ENCODE measurements around the gene HIVEP1. TPM values are rescaled to one million over a fixed set of nuclear protein-coding genes. Genes with fewer than 3 reads are reported as not detected.

The HIVEP1 gene
- total RNA-seq = 10 to 100 TPM; 24.8 to 41.3 (median 27.2) TPM

DNA sequence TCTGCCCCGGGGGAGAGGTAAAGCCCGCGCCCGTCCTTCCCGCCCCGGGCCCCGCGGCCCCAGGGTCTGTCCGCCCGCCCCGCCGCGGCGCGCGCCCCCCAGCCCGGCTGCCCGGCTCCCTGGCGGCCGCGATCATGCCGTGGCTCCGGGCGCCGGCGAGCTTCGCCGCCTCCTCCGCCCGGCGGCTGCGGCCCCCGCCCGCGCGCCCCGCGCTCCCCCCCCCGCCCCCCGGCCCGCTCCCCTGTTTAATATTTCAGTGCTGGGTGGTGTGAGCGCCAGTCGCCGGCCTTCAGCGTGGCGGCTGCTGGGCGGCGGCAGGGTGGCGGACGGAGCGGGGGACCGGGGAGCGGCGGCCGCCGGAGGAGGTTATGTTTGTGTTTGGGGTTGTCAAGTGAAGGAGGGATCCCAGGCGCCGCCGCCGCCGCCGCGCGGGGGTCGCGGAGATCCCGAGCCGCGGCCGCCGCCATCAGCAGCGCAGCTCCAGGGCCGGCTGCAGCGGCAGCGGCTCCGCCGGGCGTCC is at the start of gene HIVEP1:
TSS of gene HIVEP1 (plus strand) at position 275 of the 520 bp plus-strand sequence. CDS start 3,317 bp downstream, outside the sequence.
- Histone ChIP-seq H3K36me3 (no peaks in the 10 kb centered on the region), H3K27ac (peak within 1 kb of the TSS; percentile 97 to 100), H3K9me3 (no peaks in the 10 kb centered on the region), H3K4me1 (peaks cover 0 to 4% of the 10 kb centered on the region in 2 donors), H3K4me3 (peak within 1 kb of the TSS; percentile 79 to 89 (median 88)), H3K27me3 (no peaks in the 10 kb centered on the region)
- intact Hi-C loops (cut with DNase I; ENCODE audit: low total_unique reads) = no loop called here
- no peak for DNase-seq (ENCODE audit: low spot score in 2 of 2)
- peak in 1 of 3 donors; percentile 12 for TF ChIP-seq POLR2AphosphoS5 (IDR thresholded peaks at IDR 0.05)
- TF ChIP-seq, protein P1, sequence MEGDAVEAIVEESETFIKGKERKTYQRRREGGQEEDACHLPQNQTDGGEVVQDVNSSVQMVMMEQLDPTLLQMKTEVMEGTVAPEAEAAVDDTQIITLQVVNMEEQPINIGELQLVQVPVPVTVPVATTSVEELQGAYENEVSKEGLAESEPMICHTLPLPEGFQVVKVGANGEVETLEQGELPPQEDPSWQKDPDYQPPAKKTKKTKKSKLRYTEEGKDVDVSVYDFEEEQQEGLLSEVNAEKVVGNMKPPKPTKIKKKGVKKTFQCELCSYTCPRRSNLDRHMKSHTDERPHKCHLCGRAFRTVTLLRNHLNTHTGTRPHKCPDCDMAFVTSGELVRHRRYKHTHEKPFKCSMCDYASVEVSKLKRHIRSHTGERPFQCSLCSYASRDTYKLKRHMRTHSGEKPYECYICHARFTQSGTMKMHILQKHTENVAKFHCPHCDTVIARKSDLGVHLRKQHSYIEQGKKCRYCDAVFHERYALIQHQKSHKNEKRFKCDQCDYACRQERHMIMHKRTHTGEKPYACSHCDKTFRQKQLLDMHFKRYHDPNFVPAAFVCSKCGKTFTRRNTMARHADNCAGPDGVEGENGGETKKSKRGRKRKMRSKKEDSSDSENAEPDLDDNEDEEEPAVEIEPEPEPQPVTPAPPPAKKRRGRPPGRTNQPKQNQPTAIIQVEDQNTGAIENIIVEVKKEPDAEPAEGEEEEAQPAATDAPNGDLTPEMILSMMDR (IDR thresholded peaks at IDR 0.05) = no peak

DNA sequence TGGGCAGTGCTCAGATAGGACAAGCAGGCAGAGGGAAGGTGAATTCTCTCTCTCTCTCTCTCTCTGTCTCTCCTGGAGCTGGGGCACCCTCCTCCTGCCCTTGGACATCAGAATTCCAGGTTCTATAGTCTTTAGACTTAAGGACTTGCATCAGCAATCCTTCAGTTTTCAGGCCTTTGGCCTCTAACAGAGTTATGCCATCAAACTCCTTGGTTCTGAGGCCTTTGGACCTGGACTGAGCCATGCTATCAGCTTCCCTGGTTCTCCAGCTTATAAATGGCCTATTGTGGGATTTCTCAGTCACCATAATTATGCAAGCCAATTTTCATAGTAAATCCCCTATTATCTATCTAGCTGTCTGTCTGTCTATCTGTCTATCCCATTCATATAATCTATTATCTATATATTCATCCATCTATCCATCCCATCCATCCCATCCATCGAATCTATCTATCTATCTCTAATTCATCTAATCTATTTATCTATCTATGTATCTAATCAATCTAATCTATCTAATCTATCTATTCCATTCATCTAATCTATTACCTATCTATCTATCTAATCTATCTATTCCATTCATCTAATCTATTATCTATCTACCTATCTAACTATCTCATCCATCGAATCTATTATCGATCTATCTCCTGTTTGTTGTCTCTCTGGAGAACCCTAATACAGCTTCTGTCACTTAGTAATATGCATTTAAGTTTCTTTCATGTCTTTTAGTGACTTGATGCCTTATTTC is 48.2 kb upstream of the HIVEP1 start:
- H3K4me1 ChIP-seq = no peaks in the 10 kb centered on the region
- no peaks in the 10 kb centered on the region for H3K27me3 ChIP-seq
- intact Hi-C loops (cut with DNase I; ENCODE audit: low total_unique reads) = no loop called here
- H3K9me3 ChIP-seq = no peaks in the 10 kb centered on the region
- H3K36me3 ChIP-seq = no peaks in the 10 kb centered on the region
- H3K27ac ChIP-seq = no peak overlapping the region
- no peak overlapping the region for H3K4me3 ChIP-seq
- TF ChIP-seq POLR2A (IDR thresholded peaks at IDR 0.05) (no peak), POLR2AphosphoS5 (IDR thresholded peaks at IDR 0.05) (no peak)
- TF ChIP-seq, protein P1 (IDR thresholded peaks at IDR 0.05) = no peak
- DNase-seq (ENCODE audit: low spot score in 2 of 2) = no peak

DNA sequence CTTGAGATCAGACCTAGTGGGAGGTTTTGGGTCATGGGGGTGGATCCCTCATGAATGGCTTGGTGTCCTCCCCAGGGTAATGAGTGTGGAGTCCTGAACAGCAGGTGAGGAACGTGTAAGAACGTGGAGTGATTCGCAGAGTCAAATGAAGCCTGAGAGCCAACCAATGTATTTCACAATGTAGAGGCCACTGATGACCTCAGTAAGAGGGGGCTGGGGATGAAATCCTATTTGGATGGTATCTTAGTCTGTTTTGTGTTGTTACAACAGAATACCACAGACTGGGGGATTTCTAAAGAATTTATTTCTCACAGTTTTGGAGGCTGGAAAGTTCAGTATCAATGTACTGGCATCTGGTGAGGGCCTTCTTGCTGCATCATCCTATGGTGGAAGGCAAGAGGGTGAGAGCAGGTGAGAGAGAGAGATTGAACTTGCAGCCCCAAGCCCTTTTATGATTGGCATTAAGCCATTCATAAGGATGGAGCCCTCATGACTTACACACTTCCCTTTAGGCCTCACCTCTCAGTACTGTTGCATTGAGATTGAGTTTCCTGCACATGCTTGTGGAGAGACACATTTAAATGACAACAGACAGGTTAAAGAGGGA is 47.3 kb upstream of the HIVEP1 start:
- Histone ChIP-seq H3K4me3 (no peak overlapping the region), H3K36me3 (no peaks in the 10 kb centered on the region), H3K27ac (no peak overlapping the region), H3K9me3 (no peaks in the 10 kb centered on the region), H3K4me1 (no peaks in the 10 kb centered on the region), H3K27me3 (no peaks in the 10 kb centered on the region)
- no peak for DNase-seq (ENCODE audit: low spot score in 2 of 2)
- intact Hi-C loops (cut with DNase I; ENCODE audit: low total_unique reads) = no loop called here
- no peak for TF ChIP-seq POLR2A (IDR thresholded peaks at IDR 0.05)
- TF ChIP-seq POLR2AphosphoS5 (IDR thresholded peaks at IDR 0.05) = no peak
- TF ChIP-seq, protein P1 (IDR thresholded peaks at IDR 0.05) = no peak

- Histone ChIP-seq H3K27ac (no peak overlapping the region), H3K27me3 (no peaks in the 10 kb centered on the region), H3K4me1 (no peaks in the 10 kb centered on the region), H3K9me3 (no peaks in the 10 kb centered on the region), H3K36me3 (no peaks in the 10 kb centered on the region), H3K4me3 (no peak overlapping the region)
- no peak for TF ChIP-seq POLR2A (IDR thresholded peaks at IDR 0.05)
- TF ChIP-seq POLR2AphosphoS5 (IDR thresholded peaks at IDR 0.05) = no peak
- TF ChIP-seq, protein P1 (IDR thresholded peaks at IDR 0.05) = no peak
- intact Hi-C loops (cut with DNase I; ENCODE audit: low total_unique reads) = no loop called here
- DNase-seq (ENCODE audit: low spot score in 2 of 2) = no peak
These were observed 46.6 kb upstream of the HIVEP1 start for GRCh38 chr6:11965499-11965898.

- intact Hi-C loops (cut with DNase I; ENCODE audit: low total_unique reads) = no loop called here
- no peaks in the 10 kb centered on the region for H3K27me3 ChIP-seq
- H3K27ac ChIP-seq = no peak overlapping the region
- no peaks in the 10 kb centered on the region for H3K9me3 ChIP-seq
- H3K4me3 ChIP-seq = no peak overlapping the region
- TF ChIP-seq POLR2A (IDR thresholded peaks at IDR 0.05) (no peak), POLR2AphosphoS5 (IDR thresholded peaks at IDR 0.05) (no peak)
- TF ChIP-seq, protein P1 (IDR thresholded peaks at IDR 0.05) = no peak
- no peaks in the 10 kb centered on the region for H3K36me3 ChIP-seq
- H3K4me1 ChIP-seq = no peaks in the 10 kb centered on the region
- no peak for DNase-seq (ENCODE audit: low spot score in 2 of 2)
These were observed 43.8 kb upstream of the HIVEP1 start for GRCh38 chr6:11968241-11968806.
